ENCODE measurements around the gene ENSA.
A peak's percentile ranks its signal among the peaks of the same experiment; 100 is the strongest.
"Not testable (repeated sequence)": the region's sequence is repeated elsewhere in the genome, so short reads cannot be mapped to it uniquely, and the experiment has no call there.

The ENSA gene

GRCh38 chr1:150641126-150641815 is 11.9 kb upstream of the ENSA start:
- H2AFZ ChIP-seq (ENCODE audit: low read length) = peak overlapping the region; percentile 23
- H3K9me3 ChIP-seq (replicated peaks in 1 of 2; ENCODE audit: control insufficient read depth in 2 of 2, insufficient read depth in 1 of 2, low read depth in 1 of 2, low read length in 2 of 2); H3K23ac ChIP-seq (ENCODE audit: low read depth, low read length, poor library complexity); H2BK12ac ChIP-seq (ENCODE audit: low read length); H3K4me3 ChIP-seq (ENCODE audit: low read length in 2 of 2); H2BK120ac ChIP-seq (ENCODE audit: low read depth, low read length); H4K8ac ChIP-seq (ENCODE audit: low read depth, low read length); H3K27me3 ChIP-seq (ENCODE audit: control insufficient read depth in 3 of 3, insufficient read depth in 3 of 3, low read depth in 1 of 3, low read length in 3 of 3); H2AK5ac ChIP-seq (ENCODE audit: low read depth, low read length); H3K36me3 ChIP-seq (replicated peaks in 1 of 2; ENCODE audit: control insufficient read depth in 2 of 2, insufficient read depth in 2 of 2, low read length in 2 of 2); H2BK5ac ChIP-seq (ENCODE audit: low read length); H3K14ac ChIP-seq (ENCODE audit: low read length); H3K27ac ChIP-seq (replicated peaks; ENCODE audit: low read length); H3K18ac ChIP-seq (ENCODE audit: low read length); DNase-seq (ENCODE audit: low spot score); H3K79me1 ChIP-seq (ENCODE audit: low read depth, low read length); H3K4me1 ChIP-seq (ENCODE audit: control insufficient read depth in 2 of 2, insufficient read depth in 1 of 2, low read depth in 1 of 2, low read length in 2 of 2); H3K9ac ChIP-seq (ENCODE audit: low read depth, low read length, poor library complexity); H3K4me2 ChIP-seq (ENCODE audit: insufficient read depth, low read length, poor library complexity, severe bottlenecking); H2BK15ac ChIP-seq (ENCODE audit: low read length); H3K4ac ChIP-seq (ENCODE audit: low read length); H4K91ac ChIP-seq (ENCODE audit: low read depth, low read length, poor library complexity): not testable (repeated sequence)
- 100% methylated on average over 1 of the region's 9 CpGs; no CpG with 5 or more reads in 1 of the 2 donors for WGBS, 2 donors (ENCODE audit: extremely low coverage in 2 of 2, insufficient read length in 2 of 2, insufficient replicate concordance in 1 of 2)

- H3K36me3 ChIP-seq (replicated peaks in 1 of 2; ENCODE audit: control insufficient read depth in 2 of 2, insufficient read depth in 2 of 2, low read length in 2 of 2); H3K4me1 ChIP-seq (ENCODE audit: control insufficient read depth in 2 of 2, insufficient read depth in 1 of 2, low read depth in 1 of 2, low read length in 2 of 2); H3K4ac ChIP-seq (ENCODE audit: low read length); H3K79me1 ChIP-seq (ENCODE audit: low read depth, low read length); H3K27me3 ChIP-seq (ENCODE audit: control insufficient read depth in 3 of 3, insufficient read depth in 3 of 3, low read depth in 1 of 3, low read length in 3 of 3); H3K23ac ChIP-seq (ENCODE audit: low read depth, low read length, poor library complexity); H2BK5ac ChIP-seq (ENCODE audit: low read length); H2BK120ac ChIP-seq (ENCODE audit: low read depth, low read length); H3K18ac ChIP-seq (ENCODE audit: low read length); H3K4me3 ChIP-seq (ENCODE audit: low read length in 2 of 2); H2BK15ac ChIP-seq (ENCODE audit: low read length); H2AFZ ChIP-seq (ENCODE audit: low read length); H2AK5ac ChIP-seq (ENCODE audit: low read depth, low read length); H4K8ac ChIP-seq (ENCODE audit: low read depth, low read length); H3K14ac ChIP-seq (ENCODE audit: low read length); H3K27ac ChIP-seq (replicated peaks; ENCODE audit: low read length); H2BK12ac ChIP-seq (ENCODE audit: low read length); H3K9me3 ChIP-seq (replicated peaks in 1 of 2; ENCODE audit: control insufficient read depth in 2 of 2, insufficient read depth in 1 of 2, low read depth in 1 of 2, low read length in 2 of 2); DNase-seq (ENCODE audit: low spot score); H3K9ac ChIP-seq (ENCODE audit: low read depth, low read length, poor library complexity); H4K91ac ChIP-seq (ENCODE audit: low read depth, low read length, poor library complexity); H3K4me2 ChIP-seq (ENCODE audit: insufficient read depth, low read length, poor library complexity, severe bottlenecking): not testable (repeated sequence)
- WGBS, 2 donors (ENCODE audit: extremely low coverage in 2 of 2, insufficient read length in 2 of 2, insufficient replicate concordance in 1 of 2) = no CpG with 5 or more reads among the region's 6 CpGs
Observed at GRCh38 chr1:150638430-150638829, 9.0 kb upstream of the ENSA start.

- H3K4me1 ChIP-seq (ENCODE audit: control insufficient read depth in 2 of 2, insufficient read depth in 1 of 2, low read depth in 1 of 2, low read length in 2 of 2) = peaks cover 0 to 10% of the 10 kb centered on the region in 2 donors
- not testable (repeated sequence) for H2BK120ac ChIP-seq (ENCODE audit: low read depth, low read length); H2AK5ac ChIP-seq (ENCODE audit: low read depth, low read length); H2BK5ac ChIP-seq (ENCODE audit: low read length); H3K27ac ChIP-seq (replicated peaks; ENCODE audit: low read length); H3K36me3 ChIP-seq (replicated peaks in 1 of 2; ENCODE audit: control insufficient read depth in 2 of 2, insufficient read depth in 2 of 2, low read length in 2 of 2); H2BK15ac ChIP-seq (ENCODE audit: low read length); H4K8ac ChIP-seq (ENCODE audit: low read depth, low read length); H3K18ac ChIP-seq (ENCODE audit: low read length); H3K4ac ChIP-seq (ENCODE audit: low read length); H3K23ac ChIP-seq (ENCODE audit: low read depth, low read length, poor library complexity); H2BK12ac ChIP-seq (ENCODE audit: low read length); H3K27me3 ChIP-seq (ENCODE audit: control insufficient read depth in 3 of 3, insufficient read depth in 3 of 3, low read depth in 1 of 3, low read length in 3 of 3); H3K4me2 ChIP-seq (ENCODE audit: insufficient read depth, low read length, poor library complexity, severe bottlenecking); H4K91ac ChIP-seq (ENCODE audit: low read depth, low read length, poor library complexity); DNase-seq (ENCODE audit: low spot score); H2AFZ ChIP-seq (ENCODE audit: low read length); H3K9me3 ChIP-seq (replicated peaks in 1 of 2; ENCODE audit: control insufficient read depth in 2 of 2, insufficient read depth in 1 of 2, low read depth in 1 of 2, low read length in 2 of 2); H3K9ac ChIP-seq (ENCODE audit: low read depth, low read length, poor library complexity); H3K4me3 ChIP-seq (ENCODE audit: low read length in 2 of 2); H3K79me1 ChIP-seq (ENCODE audit: low read depth, low read length); H3K14ac ChIP-seq (ENCODE audit: low read length)
- 100% methylated on average over 1 of the region's 17 CpGs; no CpG with 5 or more reads in 1 of the 2 donors for WGBS, 2 donors (ENCODE audit: extremely low coverage in 2 of 2, insufficient read length in 2 of 2, insufficient replicate concordance in 1 of 2)
Observed at GRCh38 chr1:150634839-150635622, 5.6 kb upstream of the ENSA start.

- Histone ChIP-seq H3K27ac (replicated peaks; ENCODE audit: low read length) (no peak overlapping the region), H3K4me2 (ENCODE audit: insufficient read depth, low read length, poor library complexity, severe bottlenecking) (peak overlapping the region; percentile 67), H3K4ac (ENCODE audit: low read length) (no peak overlapping the region), H3K9ac (ENCODE audit: low read depth, low read length, poor library complexity) (no peak overlapping the region), H3K36me3 (replicated peaks in 1 of 2; ENCODE audit: control insufficient read depth in 2 of 2, insufficient read depth in 2 of 2, low read length in 2 of 2) (peaks cover 22 to 42% of the 10 kb centered on the region in 2 donors), H3K14ac (ENCODE audit: low read length) (no peak overlapping the region), H2AFZ (ENCODE audit: low read length) (peak overlapping the region; percentile 14), H3K9me3 (replicated peaks in 1 of 2; ENCODE audit: control insufficient read depth in 2 of 2, insufficient read depth in 1 of 2, low read depth in 1 of 2, low read length in 2 of 2) (no peaks in the 10 kb centered on the region), H2BK120ac (ENCODE audit: low read depth, low read length) (no peak overlapping the region), H3K23ac (ENCODE audit: low read depth, low read length, poor library complexity) (no peak overlapping the region), H2AK5ac (ENCODE audit: low read depth, low read length) (no peak overlapping the region), H4K91ac (ENCODE audit: low read depth, low read length, poor library complexity) (no peak overlapping the region), H4K8ac (ENCODE audit: low read depth, low read length) (no peak overlapping the region), H3K4me3 (ENCODE audit: low read length in 2 of 2) (peak overlapping the region; percentile 67 to 92), H2BK15ac (ENCODE audit: low read length) (no peak overlapping the region), H2BK5ac (ENCODE audit: low read length) (no peak overlapping the region), H3K27me3 (ENCODE audit: control insufficient read depth in 3 of 3, insufficient read depth in 3 of 3, low read depth in 1 of 3, low read length in 3 of 3) (no peaks in the 10 kb centered on the region), H3K4me1 (ENCODE audit: control insufficient read depth in 2 of 2, insufficient read depth in 1 of 2, low read depth in 1 of 2, low read length in 2 of 2) (peaks cover 5 to 6% of the 10 kb centered on the region in 2 donors), H2BK12ac (ENCODE audit: low read length) (no peak overlapping the region), H3K18ac (ENCODE audit: low read length) (no peak overlapping the region), H3K79me1 (ENCODE audit: low read depth, low read length) (peaks cover 2% of the 10 kb centered on the region)
- WGBS, 2 donors (ENCODE audit: extremely low coverage in 2 of 2, insufficient read length in 2 of 2, insufficient replicate concordance in 1 of 2) = no CpG with 5 or more reads among the region's 9 CpGs
- DNase-seq (ENCODE audit: low spot score) = no peak
Observed at GRCh38 chr1:150628766-150629114, 672 bp downstream of the ENSA start.
